UCSD-AML1 (cell line): ENCODE data around the gene MIDN.

ENCODE experiments used
- DNase-seq: peaks from one replicate; lab custom pipeline; 2025; ENCODE audit not compliant: unreplicated experiment; lab: John Stamatoyannopoulos, UW

MIDN gene

DNA sequence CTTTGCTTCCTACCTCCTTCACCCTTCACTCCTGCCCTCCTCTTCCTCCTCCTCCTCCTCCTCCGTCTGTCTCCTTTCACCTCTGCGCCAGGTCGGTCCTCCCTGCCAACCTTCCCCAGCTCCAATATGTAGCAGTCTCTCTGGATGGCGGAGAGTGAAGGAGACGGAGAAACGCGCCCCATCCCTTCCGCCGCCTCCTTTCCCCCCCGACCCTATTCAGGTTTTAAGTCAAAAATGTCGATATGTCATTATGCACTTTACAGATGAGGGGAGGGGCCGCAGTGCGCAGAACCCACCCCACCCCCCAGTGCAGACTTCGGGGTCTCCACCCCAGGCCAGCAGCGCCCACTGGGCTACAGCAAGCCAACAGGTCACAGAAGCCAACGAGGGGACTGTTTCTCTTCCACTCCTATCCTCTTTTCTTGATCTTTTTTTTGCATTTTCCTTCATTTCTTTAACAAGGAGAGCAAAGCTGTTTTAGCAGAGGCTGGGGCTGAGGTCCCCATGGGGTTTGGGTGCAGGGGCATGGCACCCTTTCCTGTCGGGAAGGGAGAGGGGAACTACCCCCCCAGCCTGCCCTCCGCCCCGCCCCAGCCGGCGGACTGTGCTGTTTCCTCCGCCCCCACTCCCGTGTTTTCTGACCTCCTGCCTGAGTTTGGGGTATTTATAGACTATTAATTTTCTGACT lies 9.2 kb downstream of the MIDN start:
- DNase-seq = no peak

- no peak for DNase-seq
These were observed 9.7 kb downstream of the MIDN start for GRCh38 chr19:1258163-1258492.

GRCh38 chr19:1258707-1259205 lies 10.4 kb downstream of the MIDN start:
- DNase-seq = no peak

DNA sequence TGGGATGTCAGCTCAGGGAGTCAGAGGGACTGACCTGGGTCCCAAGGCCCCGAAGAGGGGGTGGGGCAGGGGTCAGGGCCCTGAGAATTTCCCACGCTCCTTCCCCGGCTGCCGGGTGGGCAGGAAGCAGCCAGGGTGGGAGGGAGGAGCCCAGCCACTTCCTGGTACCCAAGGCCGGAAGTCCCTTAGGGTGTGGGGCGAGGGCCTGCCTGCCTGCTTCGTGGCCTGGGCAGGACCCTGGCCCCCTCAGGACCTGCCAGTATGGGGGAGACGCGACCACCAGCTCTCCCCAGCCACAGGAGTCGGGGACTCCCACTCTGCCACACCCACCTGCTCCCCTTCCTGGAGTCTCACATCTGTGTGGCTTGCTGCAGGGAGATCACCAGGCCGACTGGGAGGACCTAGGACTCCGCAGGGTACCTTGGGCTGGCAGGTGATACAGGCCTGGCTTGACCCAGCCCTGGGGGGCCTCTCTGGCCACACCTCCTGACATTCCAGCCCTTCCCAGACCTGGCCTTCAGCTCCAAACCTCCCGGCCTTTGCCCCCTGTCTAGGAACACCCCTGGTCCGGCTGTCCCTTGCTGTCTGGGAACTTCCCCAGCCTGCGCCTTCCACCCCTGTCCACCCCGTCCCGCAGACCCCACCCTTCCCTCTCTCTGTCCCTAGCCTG lies 11.0 kb downstream of the MIDN start:
- DNase-seq = peak; percentile 84

DNA sequence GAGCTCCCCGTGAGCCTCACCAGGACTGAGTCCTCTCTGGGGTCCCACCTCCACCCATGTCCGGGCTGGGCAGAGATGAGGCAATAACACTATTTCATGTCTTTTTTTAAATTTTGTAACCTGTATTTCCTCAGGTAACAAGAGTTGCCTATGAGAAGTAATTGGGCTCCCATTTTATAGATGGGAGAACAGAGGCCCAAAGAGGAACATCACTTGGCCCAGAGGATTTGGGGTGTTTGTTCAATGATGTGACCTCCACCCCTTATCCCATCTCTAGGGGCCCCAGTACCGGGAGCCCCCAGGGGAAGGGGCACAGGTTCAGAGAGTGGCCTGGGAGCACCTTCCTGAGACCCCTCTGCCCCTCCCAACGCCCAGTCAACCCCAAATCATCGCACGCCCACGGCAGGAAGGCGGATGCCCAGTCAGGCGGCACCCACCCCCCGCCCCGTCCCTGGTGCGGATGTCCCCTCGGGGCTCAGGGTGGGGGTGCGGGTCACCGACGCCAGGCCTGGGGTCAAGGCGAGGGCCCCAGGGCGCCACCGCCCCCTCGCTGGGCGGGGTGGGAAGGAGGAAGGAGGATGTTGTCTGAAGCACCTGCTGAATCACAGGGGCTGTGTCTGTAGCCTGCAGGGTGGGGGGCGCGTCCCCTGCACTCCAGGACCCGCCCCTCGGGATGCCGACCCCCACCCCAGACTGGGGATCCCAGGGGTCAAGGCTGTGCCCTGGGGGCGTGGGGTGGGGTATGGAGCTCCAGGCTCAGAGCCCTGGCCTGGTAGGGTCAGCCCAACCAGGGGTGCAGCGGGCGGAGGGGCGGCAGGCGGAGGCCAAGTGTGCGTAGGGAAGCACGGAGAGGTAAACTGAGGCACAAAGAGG lies 11.7 kb downstream of the MIDN start:
- peak; percentile 50 for DNase-seq

- DNase-seq = peak; percentile 97
These were observed 12.6 kb downstream of the MIDN start for GRCh38 chr19:1260749-1261537.

- peak; percentile 54 for DNase-seq
These were observed 13.1 kb downstream of the MIDN start for GRCh38 chr19:1261538-1261797.

DNA sequence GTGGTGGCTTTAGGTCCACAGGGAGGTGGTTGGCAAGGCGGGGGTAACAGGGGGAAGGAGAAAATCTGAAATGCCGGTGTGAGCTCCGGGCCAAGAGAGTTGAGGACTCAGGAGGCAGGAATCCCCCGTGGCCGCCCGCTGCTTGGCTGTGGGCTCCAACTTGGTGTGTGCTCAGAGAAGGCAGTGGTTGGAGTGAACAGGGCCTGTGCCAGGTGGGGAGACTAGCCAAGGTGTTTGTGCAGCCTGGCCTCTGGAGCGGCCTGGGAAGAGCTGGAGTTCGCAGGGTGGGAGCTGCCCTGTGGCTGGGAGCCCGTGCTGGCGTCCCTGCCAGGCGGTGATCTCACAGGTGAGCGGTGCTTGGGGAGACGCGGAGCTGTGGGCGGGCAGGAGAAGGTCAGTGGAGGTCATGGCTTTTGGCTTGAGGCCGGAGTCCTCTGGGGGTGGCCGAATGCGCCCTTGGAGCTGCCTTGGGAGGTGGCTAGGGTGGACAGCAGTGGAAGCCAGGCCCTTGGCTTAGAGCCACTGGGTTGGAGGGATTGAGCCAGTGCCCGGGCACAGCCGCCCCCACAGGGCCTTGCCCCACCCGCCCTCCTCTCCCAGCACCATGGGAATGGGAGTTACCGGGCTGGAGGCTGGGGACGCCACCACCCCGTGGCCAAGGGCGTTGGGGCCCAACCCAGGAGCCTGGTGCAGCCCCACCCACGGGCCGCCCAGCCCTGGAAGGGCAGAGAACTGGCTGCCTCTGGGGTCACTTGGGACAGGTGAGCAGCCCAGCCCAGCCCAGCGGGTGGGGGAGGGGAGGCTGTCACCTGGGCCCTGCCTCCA lies 13.6 kb downstream of the MIDN start:
- DNase-seq = no peak

DNA sequence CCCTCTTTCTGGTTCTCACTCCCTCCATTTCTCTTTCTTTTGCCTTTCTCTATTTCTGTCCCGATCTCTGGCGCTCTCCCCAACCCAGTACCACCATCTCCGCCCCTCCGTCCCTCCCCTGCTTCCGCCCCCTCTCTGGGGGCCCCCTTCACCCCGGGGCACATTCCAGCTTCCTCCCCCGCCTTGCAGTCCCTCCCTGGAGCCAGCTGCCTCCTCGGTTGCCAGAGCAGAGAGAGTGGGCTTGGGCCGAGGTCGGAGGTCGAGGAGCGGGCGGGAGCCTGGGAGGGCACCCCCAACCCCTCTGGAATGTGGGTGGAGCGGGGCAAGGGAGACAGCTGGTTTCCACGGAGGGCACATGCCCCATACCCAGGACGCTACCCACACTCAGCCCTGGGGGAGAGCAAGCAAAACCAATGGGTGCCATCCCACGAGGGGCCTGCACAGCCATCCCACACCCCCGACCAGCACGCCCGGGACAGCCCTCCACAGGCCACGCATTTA lies 14.3 kb downstream of the MIDN start:
- DNase-seq = no peak

GRCh38 chr19:1263188-1263587 lies 14.8 kb downstream of the MIDN start:
- DNase-seq = no peak

DNA sequence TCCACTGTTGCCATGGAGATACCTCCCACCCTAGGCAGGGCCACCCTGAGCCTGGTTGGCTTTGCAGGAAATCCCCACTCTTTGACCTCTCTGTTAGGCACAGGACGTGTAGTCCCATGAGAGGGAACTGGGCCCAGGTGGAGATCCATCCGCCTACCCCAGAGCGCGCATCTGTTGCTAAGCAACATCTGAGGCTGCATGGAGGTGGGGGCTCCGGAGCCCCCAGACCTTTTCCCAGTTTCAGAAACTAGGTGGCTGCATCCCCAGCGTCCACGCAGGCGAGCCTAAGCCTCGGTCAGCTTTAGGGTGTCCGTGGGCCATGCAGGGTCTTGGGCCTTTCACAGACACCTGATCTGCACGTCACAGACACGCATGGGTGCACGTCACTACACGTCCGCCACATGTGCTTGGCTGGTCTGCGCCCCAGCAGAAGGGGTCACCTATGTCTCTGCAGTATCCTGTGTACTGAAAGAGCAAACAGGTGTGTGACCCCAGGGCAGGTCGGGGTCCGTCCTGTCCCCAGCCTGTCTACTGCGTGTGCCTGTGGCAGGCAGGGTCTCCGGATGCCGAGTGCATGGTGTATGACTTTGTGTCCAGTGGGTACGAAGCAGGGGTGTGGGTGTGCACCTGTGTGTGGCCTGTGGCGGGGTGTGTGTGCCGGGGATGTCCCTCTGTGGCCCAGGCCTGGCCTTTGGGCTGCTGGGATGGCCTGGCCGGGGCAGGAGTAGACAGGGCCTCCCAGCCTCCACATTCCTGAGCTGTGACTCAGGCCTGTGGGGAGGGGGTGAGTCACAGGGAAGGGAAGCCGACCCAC lies 16.6 kb downstream of the MIDN start:
- DNase-seq = no peak

DNA sequence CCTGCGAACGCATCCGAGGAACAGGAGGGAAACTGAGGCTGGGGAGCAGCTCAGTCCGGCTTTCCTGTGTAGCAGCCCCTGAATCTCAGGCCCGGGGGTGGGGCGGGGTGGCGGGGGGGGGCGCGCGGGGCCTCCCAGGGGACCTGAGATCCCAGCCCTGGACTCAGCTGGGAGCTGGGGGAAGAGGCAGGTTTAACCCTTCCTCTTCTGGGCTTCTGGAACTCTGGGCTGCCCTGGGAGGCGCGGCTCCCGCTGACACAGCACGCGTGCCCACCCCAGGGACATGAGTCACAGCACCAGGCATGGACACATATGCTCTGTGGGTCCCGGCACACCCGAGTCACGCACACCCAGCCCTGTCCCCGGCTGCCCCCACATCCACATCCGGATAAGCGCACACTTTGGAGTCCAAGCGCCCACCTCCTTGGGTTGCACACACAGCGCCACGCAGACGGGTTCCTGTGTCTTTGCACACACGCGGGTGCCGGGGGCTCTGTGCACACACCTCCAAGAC lies 17.3 kb downstream of the MIDN start:
- peak; percentile 58 for DNase-seq

DNA sequence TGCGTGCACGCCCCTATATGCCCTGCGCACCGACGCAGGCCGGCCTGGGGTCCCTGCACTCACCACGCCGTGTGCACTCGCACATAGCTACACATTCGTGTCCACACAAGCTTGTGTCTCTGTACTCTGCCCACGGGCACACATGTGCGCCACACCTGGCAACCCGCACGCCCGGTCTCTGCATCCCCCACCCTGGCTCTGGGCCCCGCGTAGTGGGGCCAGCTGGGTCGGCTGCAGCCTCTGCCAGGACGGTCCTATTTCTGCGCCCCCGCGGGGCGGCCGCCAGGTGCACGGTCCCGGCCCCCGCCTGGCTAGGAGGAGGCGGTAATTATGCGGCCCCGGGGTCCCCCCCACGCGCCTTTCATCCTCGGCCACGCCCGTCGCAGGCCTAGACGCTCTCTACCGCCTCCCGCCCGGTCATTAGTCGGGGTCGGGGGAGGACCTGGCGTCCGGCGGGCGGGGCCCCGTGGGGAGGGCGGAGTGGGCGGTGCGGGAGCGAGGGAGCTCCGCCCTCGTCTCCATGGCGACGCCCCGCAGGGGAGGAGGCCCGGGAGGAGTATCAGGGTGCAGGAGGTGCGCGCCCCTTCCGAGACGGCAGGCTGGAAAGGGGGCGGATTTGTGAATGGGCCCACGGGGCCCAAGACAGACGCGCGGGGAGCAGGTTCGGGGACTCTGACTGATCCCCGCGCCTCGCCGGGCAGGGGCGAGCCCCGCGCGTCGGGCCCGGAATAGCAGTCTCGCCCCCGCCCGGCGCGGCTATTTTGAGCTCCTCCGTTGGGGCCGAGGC lies 17.9 kb downstream of the MIDN start:
- peak; percentile 89 for DNase-seq

- DNase-seq = peak; percentile 77
These were observed 18.6 kb downstream of the MIDN start for GRCh38 chr19:1266916-1267476.

GRCh38 chr19:1267477-1268225 lies 19.3 kb downstream of the MIDN start:
- no peak for DNase-seq

DNA sequence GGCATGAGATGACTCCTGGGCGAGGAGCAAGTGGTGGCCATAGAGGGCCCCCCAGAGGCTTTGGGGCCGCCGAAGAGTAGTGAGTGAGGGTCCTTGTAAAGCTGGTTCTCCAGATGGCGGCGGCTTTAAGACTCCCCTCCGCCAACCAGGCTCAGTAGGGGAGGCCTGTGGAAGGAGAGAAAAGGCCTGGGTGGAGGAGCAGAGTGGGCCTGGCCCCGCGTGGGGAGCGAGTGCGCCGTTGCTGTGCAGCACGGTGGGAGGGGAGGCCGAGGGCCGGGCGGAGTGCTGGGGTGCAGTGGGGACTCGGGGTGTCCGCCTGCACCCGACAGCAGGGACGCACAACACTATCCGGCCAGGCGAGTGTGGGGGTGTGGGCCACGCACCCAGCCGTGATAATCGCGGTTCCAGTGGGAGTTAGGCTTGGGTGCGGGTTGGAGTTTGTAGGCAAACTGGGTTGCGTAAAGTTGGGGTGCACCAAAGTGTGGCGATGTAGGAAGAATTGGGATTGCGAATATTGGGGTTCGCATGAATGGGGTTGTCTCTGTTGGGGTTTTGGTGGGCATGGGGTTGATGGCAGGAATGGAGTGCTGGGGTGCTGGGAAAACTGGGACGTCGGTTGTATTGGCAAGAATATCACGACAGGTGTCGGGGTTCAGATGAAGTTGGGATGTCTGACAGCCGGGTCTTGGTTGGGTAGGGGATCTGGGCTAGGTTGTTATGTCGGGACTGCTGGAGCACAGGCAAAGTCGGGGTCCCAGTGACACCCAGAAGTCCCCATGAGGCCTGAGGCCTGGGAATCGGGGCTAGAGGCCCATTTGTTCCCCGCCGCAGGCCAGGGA lies 20.1 kb downstream of the MIDN start:
- DNase-seq = no peak
